SU-DHL-6 (cell line): ENCODE data around the gene UBE2D4.
"Not testable (repeated sequence)": the region's sequence is repeated elsewhere in the genome, so short reads cannot be mapped to it uniquely, and the experiment has no call there.

Experiments
- H2AFZ ChIP-seq: fragments of 200-600 bp; sonication (generic); 2 replicates; pipeline ENCODE4 v1.6.1; 2014; ENCODE audit warnings: low read depth, mild to moderate bottlenecking, moderate library complexity, mixed read lengths, antibody characterized with exemption, low read length; ENCODE audit not compliant: severe bottlenecking
- H3F3A ChIP-seq: fragments of 200-600 bp; shearing (Covaris generic); 2 replicates; pipeline ENCODE4 v1.6.0; 2016; ENCODE audit warnings: antibody characterized with exemption, mild to moderate bottlenecking; ENCODE audit not compliant: insufficient read depth
- H3K27ac ChIP-seq: fragments of 200-600 bp; sonication (generic); 2 replicates; pipeline ENCODE4 v1.5.1; 2016; ENCODE audit warnings: low read depth, mild to moderate bottlenecking, low read length, moderate library complexity, mixed read lengths
- H3K27me3 ChIP-seq: fragments of 200-600 bp; sonication (generic), shearing (Covaris generic); 2 replicates; pipeline ENCODE4 v1.6.0; 2014; ENCODE audit warnings: mild to moderate bottlenecking, low read length
- H3K36me3 ChIP-seq: fragments of 200-600 bp; sonication (generic); 2 replicates; pipeline ENCODE4 v1.6.1; 2014; ENCODE audit warnings: mild to moderate bottlenecking, low read length, mixed read lengths
- H3K4me2 ChIP-seq: fragments of 300-600, 200-600 bp; shearing (Covaris generic), sonication (generic); 2 replicates; pipeline ENCODE4 v1.6.0; 2014; ENCODE audit warnings: low read length, low read depth, mild to moderate bottlenecking; ENCODE audit not compliant: poor library complexity, severe bottlenecking
- H3K4me3 ChIP-seq: fragments of 200-600 bp; sonication (generic); 2 replicates; pipeline ENCODE4 v1.5.1; 2014; ENCODE audit warnings: antibody characterized with exemption, low read length, mild to moderate bottlenecking, mixed read lengths; ENCODE audit not compliant: insufficient read depth, poor library complexity, severe bottlenecking
- H3K79me2 ChIP-seq: fragments of 200-600 bp; sonication (generic); 2 replicates; pipeline ENCODE4 v1.6.1; 2014; ENCODE audit warnings: mild to moderate bottlenecking, low read length, moderate library complexity; ENCODE audit not compliant: insufficient read depth
- H3K9ac ChIP-seq: fragments of 200-600 bp; sonication (generic); 2 replicates; pipeline ENCODE4 v1.7.0; 2014; ENCODE audit warnings: mild to moderate bottlenecking, low read length
- H3K9me2 ChIP-seq: fragments of 200-600 bp; sonication (generic); replicated peaks from 2 replicates; pipeline ENCODE4 v1.6.1; 2014; ENCODE audit warnings: low read length; ENCODE audit not compliant: insufficient read depth
- H3K9me3 ChIP-seq: fragments of 200-600 bp; sonication (generic); 2 replicates; pipeline ENCODE4 v1.6.1; 2014; ENCODE audit warnings: low read length, mixed read lengths; ENCODE audit not compliant: insufficient read depth
- H4K20me1 ChIP-seq: fragments of 200-600 bp; sonication (generic); 2 replicates; pipeline ENCODE4 v1.6.1; 2014; ENCODE audit warnings: low read depth, mild to moderate bottlenecking, antibody characterized with exemption, low read length, moderate library complexity, mixed read lengths
- CTCF ChIP-seq: fragments of 200-600 bp; sonication (generic); IDR thresholded peaks from one replicate; pipeline ENCODE4 v1.5.1; 2017; ENCODE audit warnings: antibody characterized with exemption, mild to moderate bottlenecking, low read length, moderate library complexity; ENCODE audit not compliant: insufficient read depth, poor library complexity, severe bottlenecking
- EZH2phosphoT487 ChIP-seq: fragments of 200-600 bp; sonication (generic), shearing (Covaris generic); conservative IDR thresholded peaks from 2 replicates; pipeline ENCODE4 v1.6.1; 2018; ENCODE audit warnings: mild to moderate bottlenecking, antibody characterized with exemption, low read length, moderate library complexity, mixed read lengths

Gene UBE2D4

GRCh38 chr7:43977525-43977924 lies 51.3 kb downstream of the UBE2D4 start:
- Histone ChIP-seq H3K79me2 (no peaks in the 10 kb centered on the region), H3K27ac (no peak overlapping the region), H3F3A (no peaks in the 10 kb centered on the region), H3K27me3 (no peaks in the 10 kb centered on the region), H3K9me2 (no peaks in the 10 kb centered on the region), H3K9me3 (no peaks in the 10 kb centered on the region), H3K4me3 (no peak overlapping the region), H3K9ac (no peak overlapping the region), H4K20me1 (no peaks in the 10 kb centered on the region), H3K36me3 (no peaks in the 10 kb centered on the region), H3K4me2 (no peak overlapping the region), H2AFZ (no peak overlapping the region)
- TF ChIP-seq CTCF (no peak), EZH2phosphoT487 (no peak)

- not testable (repeated sequence) for H3K9ac ChIP-seq, H3F3A ChIP-seq, H3K4me3 ChIP-seq, H3K9me2 ChIP-seq, H3K27me3 ChIP-seq, H3K36me3 ChIP-seq, H3K79me2 ChIP-seq, H3K9me3 ChIP-seq, H2AFZ ChIP-seq, H4K20me1 ChIP-seq, H3K27ac ChIP-seq, H3K4me2 ChIP-seq
Observed at GRCh38 chr7:43978102-43978501, 51.9 kb downstream of the UBE2D4 start.

GRCh38 chr7:43982848-43983247 lies 56.6 kb downstream of the UBE2D4 start:
- H4K20me1 ChIP-seq, H3K9me3 ChIP-seq, H3K36me3 ChIP-seq, H3F3A ChIP-seq, H3K27ac ChIP-seq, H3K27me3 ChIP-seq, H3K4me2 ChIP-seq, H3K79me2 ChIP-seq, H3K9me2 ChIP-seq, H3K4me3 ChIP-seq, H3K9ac ChIP-seq, H2AFZ ChIP-seq: not testable (repeated sequence)

- H3K27ac ChIP-seq, H2AFZ ChIP-seq, H3F3A ChIP-seq, H3K9ac ChIP-seq, H3K79me2 ChIP-seq, H3K4me2 ChIP-seq, H4K20me1 ChIP-seq, H3K36me3 ChIP-seq, H3K9me2 ChIP-seq, H3K27me3 ChIP-seq, H3K4me3 ChIP-seq, H3K9me3 ChIP-seq: not testable (repeated sequence)
Observed at GRCh38 chr7:43983736-43984135, 57.5 kb downstream of the UBE2D4 start.

- H3K79me2 ChIP-seq, H3K27ac ChIP-seq, H3K9me3 ChIP-seq, H4K20me1 ChIP-seq, H3K27me3 ChIP-seq, H3K9ac ChIP-seq, H3F3A ChIP-seq, H3K36me3 ChIP-seq, H3K9me2 ChIP-seq: not testable (repeated sequence)
- peak; percentile 32 for TF ChIP-seq CTCF
- Histone ChIP-seq H3K4me2 (peak overlapping the region; percentile 43), H3K4me3 (peak overlapping the region; percentile 27), H2AFZ (peak overlapping the region; percentile 87)
Observed at GRCh38 chr7:43985904-43986864, 59.9 kb downstream of the UBE2D4 start.

GRCh38 chr7:43987476-43987875 lies 61.2 kb downstream of the UBE2D4 start:
- not testable (repeated sequence) for H3K4me3 ChIP-seq, H3K27ac ChIP-seq, H3K36me3 ChIP-seq, H3K79me2 ChIP-seq, H3F3A ChIP-seq, H3K27me3 ChIP-seq, H3K9ac ChIP-seq, H3K4me2 ChIP-seq, H3K9me2 ChIP-seq, H4K20me1 ChIP-seq, H3K9me3 ChIP-seq, H2AFZ ChIP-seq
